Measurements from ENCODE around the gene ZC3H11A.

ZC3H11A gene

GRCh38 chr1:203842559-203842876 is 47.1 kb downstream of the ZC3H11A start:
- no peak for DNase-seq (ENCODE audit: low spot score)

GRCh38 chr1:203843435-203843834 is 48.0 kb downstream of the ZC3H11A start:
- DNase-seq (ENCODE audit: low spot score): no peak
